Mucosa of descending colon (tissue), 3 donors: ENCODE data around the gene FUCA2. TPM values are rescaled to one million over a fixed set of nuclear protein-coding genes. Genes with fewer than 3 reads are reported as not detected.

Experiments used
- ATAC-seq: fragments of 200-7000 bp; cut with Tn5 transposase; one replicate; pipeline ENCODE4 v1.9.1; 2020; ENCODE audit warnings: mild to moderate bottlenecking, moderate library complexity
- DNase-seq, 3 donors: peaks; one replicate each; pipeline ENCODE4 v3.0.0-alpha.2; 2020
- H3K36me3 ChIP-seq: fragments of 200-600 bp; one replicate; pipeline ENCODE4 v1.8.0; 2021; ENCODE audit warnings: low read depth, mild to moderate bottlenecking
- H3K4me1 ChIP-seq: fragments of 200-600 bp; one replicate; pipeline ENCODE4 v1.8.0; 2021; ENCODE audit warnings: low read depth, mild to moderate bottlenecking
- H3K4me3 ChIP-seq: fragments of 200-600 bp; one replicate; pipeline ENCODE4 v1.8.0; 2021; ENCODE audit warnings: mild to moderate bottlenecking
- H3K9me3 ChIP-seq: fragments of 200-600 bp; one replicate; pipeline ENCODE4 v1.8.0; 2021; ENCODE audit warnings: mild to moderate bottlenecking
- CTCF ChIP-seq: fragments of 200-600 bp; IDR thresholded peaks from one replicate; pipeline ENCODE4 v1.8.0; 2022; ENCODE audit warnings: antibody characterized with exemption, mild to moderate bottlenecking
- intact Hi-C, 2 donors: fragments of 100-400 bp; cut with DNase I in 1 of 2; cut with micrococcal nuclease in 1 of 2; formaldehyde crosslinking; loops; one replicate each; pipeline versions ENCODE4 v1.11.0 to v1.11.1; 2022; cut with DNase I, micrococcal nuclease
- long read RNA-seq, 2 donors: library from polyadenylated mRNA; unstranded; transcript quantifications; one replicate each; pipeline ENCODE4 v2.0.0, GENCODE V29; 2019 to 2021
- total RNA-seq, 3 donors: library from RNA; stranded (reverse); fragmentation: NEBNext Ultra II Directional in 2 of 3; extraction: Animal tissue kit (Norgen Biotek cat#: 25700) in 2 of 3; gene quantifications; one replicate each; pipeline versions ENCODE4 v1.2.1 to v1.2.4, GENCODE V29; 2021 to 2023
- donor health status: DM: no; HTN: no; CAD: no; lungs with moderate emphysema.
- donor health status: DM: no; HTN: no; CAD: no.
- donor health status: DM: no; HTN: yes; CAD: no.

FUCA2 gene
- total RNA-seq = 10 to 100 TPM; 43.6 to 92.3 (median 67.7) TPM
- long read RNA-seq, donor 1, transcript FUCA2-201 (7 exons, 2,356 nt) = major isoform, 66 of 89 reads
- long read RNA-seq, donor 1, partial matches to known transcripts = 6 of 89 reads
- long read RNA-seq, donor 1, other reads (novel, unspliced or antisense) = 17 of 89 reads
- long read RNA-seq, donor 2, transcript FUCA2-201 (7 exons, 2,356 nt) = major isoform, 95 of 108 reads
- long read RNA-seq, donor 2, partial matches to known transcripts = 7 of 108 reads
- long read RNA-seq, donor 2, other reads (novel, unspliced or antisense) = 6 of 108 reads

GRCh38 chr6:143510991-143511891 lies at the start of gene FUCA2:
Gene FUCA2 (minus strand): TSS chr6:143511720. CDS start chr6:143511634, 86 bp downstream.
- no peaks in the 10 kb centered on the region for H3K36me3 ChIP-seq
- peak; percentile 95 to 96 (median 95) for DNase-seq
- no peak for TF ChIP-seq CTCF
- intact Hi-C loops = no loop called here
- ATAC-seq = peak; percentile 96
- peaks cover 4% of the 10 kb centered on the region for H3K4me1 ChIP-seq
- H3K4me3 ChIP-seq = peak within 1 kb of the TSS; percentile 61
- no peaks in the 10 kb centered on the region for H3K9me3 ChIP-seq

- DNase-seq = no peak
- Histone ChIP-seq H3K9me3 (no peaks in the 10 kb centered on the region), H3K4me1 (no peaks in the 10 kb centered on the region), H3K36me3 (no peaks in the 10 kb centered on the region), H3K4me3 (no peak overlapping the region)
- ATAC-seq = no peak
- no peak for TF ChIP-seq CTCF
- intact Hi-C loops = no loop called here
These were observed 49.7 kb upstream of the FUCA2 start for GRCh38 chr6:143561105-143561704.

- Histone ChIP-seq H3K9me3 (no peaks in the 10 kb centered on the region), H3K36me3 (no peaks in the 10 kb centered on the region), H3K4me3 (no peak overlapping the region), H3K4me1 (peaks cover 7% of the 10 kb centered on the region)
- ATAC-seq (no peak), DNase-seq (no peak)
- TF ChIP-seq CTCF = no peak
- intact Hi-C loops = no loop called here
These were observed 47.6 kb upstream of the FUCA2 start for GRCh38 chr6:143559051-143559660.

GRCh38 chr6:143556529-143556928 lies 45.0 kb upstream of the FUCA2 start:
- Histone ChIP-seq H3K9me3 (no peaks in the 10 kb centered on the region), H3K4me1 (peaks cover 8% of the 10 kb centered on the region), H3K4me3 (no peak overlapping the region), H3K36me3 (no peaks in the 10 kb centered on the region)
- intact Hi-C loops = no loop called here
- ATAC-seq (no peak), DNase-seq (no peak)
- TF ChIP-seq CTCF = no peak

GRCh38 chr6:143555582-143555981 lies 44.1 kb upstream of the FUCA2 start:
- no peak for TF ChIP-seq CTCF
- H3K4me3 ChIP-seq = no peak overlapping the region
- no peak for ATAC-seq
- peaks cover 8% of the 10 kb centered on the region for H3K4me1 ChIP-seq
- intact Hi-C loops = no loop called here
- DNase-seq = no peak
- no peaks in the 10 kb centered on the region for H3K9me3 ChIP-seq
- no peaks in the 10 kb centered on the region for H3K36me3 ChIP-seq
